ENCODE measurements around the gene RYK.

GRCh38 chr3:134258761-134259347 is 8.2 kb upstream of the RYK start:
- TF ChIP-seq, protein P1, sequence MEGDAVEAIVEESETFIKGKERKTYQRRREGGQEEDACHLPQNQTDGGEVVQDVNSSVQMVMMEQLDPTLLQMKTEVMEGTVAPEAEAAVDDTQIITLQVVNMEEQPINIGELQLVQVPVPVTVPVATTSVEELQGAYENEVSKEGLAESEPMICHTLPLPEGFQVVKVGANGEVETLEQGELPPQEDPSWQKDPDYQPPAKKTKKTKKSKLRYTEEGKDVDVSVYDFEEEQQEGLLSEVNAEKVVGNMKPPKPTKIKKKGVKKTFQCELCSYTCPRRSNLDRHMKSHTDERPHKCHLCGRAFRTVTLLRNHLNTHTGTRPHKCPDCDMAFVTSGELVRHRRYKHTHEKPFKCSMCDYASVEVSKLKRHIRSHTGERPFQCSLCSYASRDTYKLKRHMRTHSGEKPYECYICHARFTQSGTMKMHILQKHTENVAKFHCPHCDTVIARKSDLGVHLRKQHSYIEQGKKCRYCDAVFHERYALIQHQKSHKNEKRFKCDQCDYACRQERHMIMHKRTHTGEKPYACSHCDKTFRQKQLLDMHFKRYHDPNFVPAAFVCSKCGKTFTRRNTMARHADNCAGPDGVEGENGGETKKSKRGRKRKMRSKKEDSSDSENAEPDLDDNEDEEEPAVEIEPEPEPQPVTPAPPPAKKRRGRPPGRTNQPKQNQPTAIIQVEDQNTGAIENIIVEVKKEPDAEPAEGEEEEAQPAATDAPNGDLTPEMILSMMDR (IDR thresholded peaks at IDR 0.05) = no peak
- no peak for TF ChIP-seq POLR2A (IDR thresholded peaks at IDR 0.05)

All from testis (tissue), 2 donors.